K562 (cell line): ENCODE measurements around the gene FFAR1. TPM values are rescaled to one million over a fixed set of nuclear protein-coding genes. Genes with fewer than 3 reads are reported as not detected.

ENCODE experiments used
- ATAC-seq: fragments of 200-7000 bp; cut with Tn5 transposase; 3 replicates; pipeline ENCODE4 v1.9.1; 2020; ENCODE audit warnings: moderate library complexity
- BruUV-seq: library from RNA; stranded (reverse); fragments of 400-500 nt; replicated peaks from 2 replicates; lab custom pipeline; 2021; lab: Mats Ljungman, UMichigan
- CTCF ChIA-PET: fragments of 300-600 bp; formaldehyde crosslinking; extraction: SDS; loops from one replicate; lab custom pipeline; 2021; ENCODE audit warnings: low intra/inter-chr PET ratio; lab: Yijun Ruan, JAX
- POLR2A ChIA-PET: fragments of 300-600, 350-650 bp; sonication (Branson Sonifier 250); formaldehyde crosslinking; extraction: SDS; loops from one replicate; lab custom pipeline; 2021; ENCODE audit warnings: antibody characterized with exemption, inconsistent platforms; lab: Yijun Ruan, JAX
- DNase-seq, 4 experiments: peaks; one replicate each; pipeline versions ENCODE4 v3.0.0 to v3.0.0-alpha.2; 2011 to 2018; ENCODE audit warnings: low spot score in 3 of 4, mixed read lengths in 3 of 4; ENCODE audit errors: extremely low read depth in 1 of 4
- FAIRE-seq: peaks from 2 replicates; lab custom pipeline; 2011; peaks lifted over from hg19 to GRCh38; lab: Jason Lieb, UNC
- H2AFZ ChIP-seq: 2 replicates; pipeline ENCODE4 v1.6.0; 2011; ENCODE audit warnings: low read depth, low read length, control low read depth, inconsistent platforms
- H3K27ac ChIP-seq: fragments of 200-600 bp; 3 replicates; pipeline ENCODE4 v1.8.0; 2011; ENCODE audit warnings: low read depth, mild to moderate bottlenecking, control low read depth, inconsistent platforms, low read length, moderate library complexity, mixed read lengths; ENCODE audit errors: extremely low read depth
- H3K27me3 ChIP-seq, 2 experiments: fragments of 300-600 bp in 1 of 2; 2 replicates in 1 of 2; 3 replicates in 1 of 2; pipeline versions ENCODE4 v1.6.0 to v1.8.0; 2011; ENCODE audit warnings: inconsistent platforms in 2 of 2, low read length in 2 of 2, mild to moderate bottlenecking in 1 of 2, mixed read lengths in 1 of 2, moderate library complexity in 1 of 2; ENCODE audit not compliant: control insufficient read depth in 2 of 2, insufficient read depth in 2 of 2
- H3K36me3 ChIP-seq: fragments of 300-600 bp; 3 replicates; pipeline ENCODE4 v1.8.0; 2011; ENCODE audit warnings: mild to moderate bottlenecking, low read length, inconsistent platforms; ENCODE audit not compliant: control insufficient read depth, insufficient read depth
- H3K4me1 ChIP-seq, 2 experiments: fragments of 200-600 bp in 1 of 2; replicated peaks in 1 of 2; 2 replicates in 1 of 2; 3 replicates in 1 of 2; pipeline versions ENCODE4 v1.5.1 to v1.8.0; 2011; ENCODE audit warnings: inconsistent platforms in 2 of 2, low read length in 2 of 2, mild to moderate bottlenecking in 1 of 2, mixed read lengths in 1 of 2, moderate library complexity in 1 of 2; ENCODE audit not compliant: control insufficient read depth in 2 of 2, insufficient read depth in 2 of 2
- H3K4me2 ChIP-seq: 2 replicates; pipeline ENCODE4 v1.6.1; 2011; ENCODE audit warnings: low read length, control low read depth, inconsistent platforms, mixed read lengths; ENCODE audit not compliant: insufficient read depth
- H3K4me3 ChIP-seq: fragments of 200-600 bp; sonication (generic), shearing (Covaris generic); 2 replicates; pipeline ENCODE4 v1.5.1; 2016; ENCODE audit warnings: control low read depth, inconsistent platforms
- H3K79me2 ChIP-seq: fragments of 200-600 bp; 3 replicates; pipeline ENCODE4 v1.8.0; 2011; ENCODE audit warnings: low read length, inconsistent platforms; ENCODE audit not compliant: control insufficient read depth, insufficient read depth
- H3K9ac ChIP-seq, 2 experiments: 2 replicates each; pipeline versions ENCODE4 v1.6.0 to v1.6.1; 2011; ENCODE audit warnings: low read depth in 2 of 2, low read length in 2 of 2, control low read depth in 1 of 2, inconsistent platforms in 1 of 2, mild to moderate bottlenecking in 1 of 2, mixed read lengths in 1 of 2; ENCODE audit not compliant: insufficient read depth in 1 of 2
- H3K9me1 ChIP-seq: one replicate; pipeline ENCODE4 v1.6.0; 2011; ENCODE audit warnings: inconsistent platforms, mild to moderate bottlenecking, low read length, moderate library complexity; ENCODE audit not compliant: control insufficient read depth, insufficient read depth
- H3K9me3 ChIP-seq: replicated peaks from 2 replicates; pipeline ENCODE4 v1.5.1; 2011; ENCODE audit warnings: low read depth, low read length, inconsistent platforms; ENCODE audit not compliant: control insufficient read depth, insufficient read depth
- H4K20me1 ChIP-seq: replicated peaks from 2 replicates; pipeline ENCODE4 v1.6.1; 2011; ENCODE audit warnings: low read length, inconsistent platforms, mixed read lengths; ENCODE audit not compliant: control insufficient read depth, insufficient read depth
- CREBBP ChIP-seq: IDR thresholded peaks from one replicate; pipeline ENCODE4 v1.6.1; 2012; ENCODE audit warnings: low read depth, mild to moderate bottlenecking, control low read depth, inconsistent platforms, low read length
- DMBX1 ChIP-seq: fragments of 250-450 bp; sonication (Bioruptor Pico); IDR thresholded peaks from 2 replicates; pipeline ENCODE4 v1.8.0; 2022; ENCODE audit warnings: inconsistent platforms, mild to moderate bottlenecking, moderate library complexity, borderline replicate concordance
- DPF2 ChIP-seq: fragments of 450-650 bp; IDR thresholded peaks from 2 replicates; pipeline ENCODE4 v1.6.1; 2016
- E2F5 ChIP-seq: sonication (generic); formaldehyde crosslinking; IDR thresholded peaks from 2 replicates; pipeline ENCODE4 v1.8.0; 2022; ENCODE audit warnings: mild to moderate bottlenecking, missing genetic modification reagents
- FOSL1 ChIP-seq: fragments of 200-800 bp; sonication (Bioruptor generic); conservative IDR thresholded peaks from 2 replicates; pipeline ENCODE4 v1.6.1; 2016; ENCODE audit warnings: missing genetic modification characterization, missing compliant biosample characterization
- GABPA ChIP-seq: fragments of 200-800 bp; sonication (Bioruptor generic); conservative IDR thresholded peaks from 2 replicates; pipeline ENCODE4 v1.6.1; 2016; ENCODE audit warnings: low read depth, missing genetic modification characterization, missing compliant biosample characterization
- HSF4 ChIP-seq: fragments of 250-450 bp; sonication (Bioruptor Pico); IDR thresholded peaks from 2 replicates; pipeline ENCODE4 v2.1.2; 2022; ENCODE audit warnings: mild to moderate bottlenecking, moderate library complexity, borderline replicate concordance
- MYBL2 ChIP-seq, 2 experiments: fragments of 450-650 bp in 1 of 2; sonication (generic) in 1 of 2; formaldehyde crosslinking in 1 of 2; IDR thresholded peaks; 2 replicates each; pipeline versions ENCODE4 v1.6.1 to v1.8.1; 2017 to 2022; ENCODE audit warnings: borderline replicate concordance in 1 of 2, inconsistent platforms in 1 of 2, low read depth in 1 of 2, mild to moderate bottlenecking in 1 of 2, missing genetic modification reagents in 1 of 2, moderate library complexity in 1 of 2
- PATZ1 ChIP-seq: fragments of 250-450 bp; sonication (Bioruptor Pico); IDR thresholded peaks from 2 replicates; pipeline ENCODE4 v1.5.0; 2020; ENCODE audit warnings: mild to moderate bottlenecking, borderline replicate concordance
- RFX7 ChIP-seq: fragments of 250-450 bp; sonication (Bioruptor Pico); IDR thresholded peaks from 2 replicates; pipeline ENCODE4 v1.5.1; 2021; ENCODE audit warnings: mild to moderate bottlenecking
- XRCC4 ChIP-seq: IDR thresholded peaks from one replicate; pipeline ENCODE4 v1.6.1; 2011; ENCODE audit not compliant: insufficient read depth, insufficient read length; ENCODE audit errors: extremely low read depth
- ZNF134 ChIP-seq: fragments of 250-450 bp; sonication (Bioruptor Pico); conservative IDR thresholded peaks from 2 replicates; pipeline ENCODE4 v1.4.0; 2020
- ZNF239 ChIP-seq: fragments of 250-450 bp; sonication (Bioruptor Pico); IDR thresholded peaks from 2 replicates; pipeline ENCODE4 v1.4.0; 2020; ENCODE audit warnings: mild to moderate bottlenecking
- ZNF395 ChIP-seq: fragments of 200-800 bp; sonication (Bioruptor generic); IDR thresholded peaks from 2 replicates; pipeline ENCODE4 v1.6.1; 2017; ENCODE audit warnings: missing genetic modification characterization, missing compliant biosample characterization
- WGBS: fragments of 100-300 bp; shearing (Covaris generic); methylation state at CpG from one replicate; pipeline ENCODE4 v1.1.6; 2016; ENCODE audit warnings: low coverage, mixed read lengths; ENCODE audit not compliant: insufficient coverage; ENCODE audit errors: missing lambda C conversion rate; 5-methylcytosine and 5-hydroxymethylcytosine counted together
- in situ Hi-C: fragments of 300-500 bp; cut with MboI; formaldehyde crosslinking; loops from 4 replicates; pipeline ENCODE4 v1.15.0; 2018; ENCODE audit warnings: inconsistent platforms, mixed read lengths
- intact Hi-C: fragments of 100-400 bp; cut with micrococcal nuclease; formaldehyde crosslinking; loops from 2 replicates; pipeline ENCODE4 v1.14.2; 2022
- polyA plus RNA-seq, 8 experiments: library from polyadenylated mRNA; depleted of rRNA in 4 of 8; stranded (reverse) in 5 of 8; unstranded in 3 of 8; fragments of >200 nt; fragmentation: Nextera tagmentation in 2 of 8; fragmentation: Illumina TruSeq in 1 of 8; extraction: Ambion mirVana in 2 of 8; extraction: Trizol in 1 of 8; gene quantifications; 2 replicates each; pipeline versions ENCODE4 v1.2.1 to v1.2.3, GENCODE V29; 2011 to 2014; ENCODE audit warnings: inconsistent platforms in 1 of 8, missing spikeins in 1 of 8
- total RNA-seq, 7 experiments: library from RNA; depleted of rRNA in 6 of 7; stranded (reverse); fragments of >200 nt in 6 of 7; fragmentation: Illumina TruSeq in 2 of 7; extraction: Trizol in 2 of 7; gene quantifications; 2 replicates each; pipeline versions ENCODE4 v1.2.1 to v1.2.3, GENCODE V29; 2011 to 2021; ENCODE audit warnings: low replicate concordance in 1 of 7

Gene FFAR1
- total and polyA plus RNA-seq, 9 of the 15 experiments (the other 6 are each of a cell fraction or from before 2014, with no cell fraction given), result not detected

GRCh38 chr19:35388277-35389054 lies 40.8 kb downstream of the FFAR1 start (continued):
- TF ChIP-seq GABPA (tag) (no peak), E2F5 (CRISPR knock-in tag) (no peak), PATZ1 (CRISPR knock-in tag) (no peak)

GRCh38 chr19:35389192-35389861 lies 41.6 kb downstream of the FFAR1 start:
- 0% methylated on average over 6 of the region's 6 CpGs for WGBS
- TF ChIP-seq DPF2 (peak; percentile 84), MYBL2 (IDR thresholded peaks at IDR 0.05; ENCODE audit: low read depth) (no peak), MYBL2 (CRISPR knock-in tag; IDR thresholded peaks at IDR 0.05; ENCODE audit: borderline replicate concordance) (no peak), XRCC4 (no peak), ZNF395 (CRISPR knock-in tag) (peak; percentile 33; the same call in 1 of the 2 replicates), HSF4 (CRISPR knock-in tag) (peak; percentile 66; the same call in 1 of the 2 replicates), FOSL1 (tag) (peak; percentile 90), ZNF134 (CRISPR knock-in tag) (0 out of 2 replicates have a peak, but pooled peaks have one; percentile 14), CREBBP (no peak), ZNF239 (0 out of 2 replicates have a peak, but pooled peaks have one; percentile 15), DMBX1 (CRISPR knock-in tag) (0 out of 2 replicates have a peak, but pooled peaks have one; percentile 54), RFX7 (CRISPR knock-in tag) (no peak)

More at GRCh38 chr19:35389192-35389861, 41.6 kb downstream of the FFAR1 start:
- intact Hi-C loops (no loop called here), in situ Hi-C loops (no loop called here)
- no peak overlapping the region for H3K9ac ChIP-seq
- H3K79me2 ChIP-seq, result no peaks in the 10 kb centered on the region
- H2AFZ ChIP-seq, result peak overlapping the region; percentile 73
- no TSS peak for BruUV-seq
- H3K27ac ChIP-seq, result peak overlapping the region; percentile 56
- H3K4me1 ChIP-seq, result peaks cover 16 to 18% of the 10 kb centered on the region in 2 experiments; a peak in 4 of 5 replicates
- peak overlapping the region; percentile 21; the same call in 1 of the 2 replicates for H3K4me2 ChIP-seq
- H3K9me1 ChIP-seq, result no peaks in the 10 kb centered on the region
- no peak overlapping the region for H3K4me3 ChIP-seq
- H4K20me1 ChIP-seq, result no peaks in the 10 kb centered on the region
- ChIA-PET CTCF (no interaction called here), POLR2A (interaction anchor here (0.6 to 1.4 kb wide), 2 partner anchors 12 to 1335 kb away, joined by 3 to 5 read pairs; no protein-coding TSS in a partner anchor)
- peak; percentile 82 for FAIRE-seq
- peak; percentile 21 to 76 (median 32) for DNase-seq
- no peaks in the 10 kb centered on the region for H3K27me3 ChIP-seq
- H3K9me3 ChIP-seq, result no peaks in the 10 kb centered on the region; the same call in none of the 2 replicates
- ATAC-seq, result peak; percentile 73
- no peaks in the 10 kb centered on the region for H3K36me3 ChIP-seq
